Neural crest cell (in vitro differentiated cells): ENCODE measurements around the gene TNF. TPM values are rescaled to one million over a fixed set of nuclear protein-coding genes. Genes with fewer than 3 reads are reported as not detected.
A peak's percentile ranks its signal among the peaks of the same experiment; 100 is the strongest.

Source experiments
- DNase-seq: peaks from one replicate; pipeline ENCODE4 v3.0.0; 2021; ENCODE audit warnings: low read depth, mixed read lengths, low spot score
- H3K27ac Mint-ChIP-seq: one replicate; pipeline ENCODE4 v1.8.0; 2021; ENCODE audit warnings: mild to moderate bottlenecking, mixed read lengths; ENCODE audit not compliant: unreplicated experiment
- H3K27me3 Mint-ChIP-seq: 2 replicates; pipeline ENCODE4 v1.8.0; 2021; ENCODE audit warnings: low read depth, mild to moderate bottlenecking, mixed read lengths
- H3K36me3 Mint-ChIP-seq: 2 replicates; pipeline ENCODE4 v1.8.0; 2021; ENCODE audit warnings: low read depth, mild to moderate bottlenecking, mixed read lengths
- H3K4me1 Mint-ChIP-seq: 2 replicates; pipeline ENCODE4 v1.8.0; 2021; ENCODE audit warnings: mixed read lengths
- H3K4me3 Mint-ChIP-seq: one replicate; pipeline ENCODE4 v1.8.0; 2021; ENCODE audit warnings: mild to moderate bottlenecking, mixed read lengths
- H3K9me3 Mint-ChIP-seq: 2 replicates; pipeline ENCODE4 v1.8.0; 2021; ENCODE audit warnings: mixed read lengths
- CTCF ChIP-seq: fragments of 200-600 bp; sonication (generic); conservative IDR thresholded peaks from 2 replicates; pipeline ENCODE4 v1.5.0; 2021; ENCODE audit warnings: antibody characterized with exemption, mild to moderate bottlenecking
- total RNA-seq: library from RNA; stranded (reverse); gene quantifications from 2 replicates; pipeline ENCODE4 v1.2.1, GENCODE V29; 2021

TNF gene
- total RNA-seq, 1 donor from 2014 or later, result not detected

- Mint-ChIP-seq H3K36me3 (no peaks in the 10 kb centered on the region), H3K27ac (no peak overlapping the region), H3K4me1 (peaks cover 16% of the 10 kb centered on the region), H3K4me3 (peak overlapping the region; percentile 66), H3K9me3 (no peaks in the 10 kb centered on the region), H3K27me3 (peaks cover 15% of the 10 kb centered on the region)
- no peak for DNase-seq
- no peak for TF ChIP-seq CTCF
These were observed 5.0 kb downstream of the TNF start for GRCh38 chr6:31580438-31580740.

GRCh38 chr6:31580807-31581433, 5.6 kb downstream of the TNF start:
- Mint-ChIP-seq H3K36me3 (no peaks in the 10 kb centered on the region), H3K27ac (peak overlapping the region; percentile 39), H3K27me3 (peaks cover 15% of the 10 kb centered on the region), H3K4me3 (peak overlapping the region; percentile 97), H3K9me3 (no peaks in the 10 kb centered on the region), H3K4me1 (peaks cover 16% of the 10 kb centered on the region)
- TF ChIP-seq CTCF, result peak; percentile 100
- DNase-seq, result peak; percentile 91

- H3K4me3 Mint-ChIP-seq, result peak overlapping the region; percentile 97
- no peak for TF ChIP-seq CTCF
- no peaks in the 10 kb centered on the region for H3K36me3 Mint-ChIP-seq
- DNase-seq, result no peak
- H3K4me1 Mint-ChIP-seq, result peaks cover 16% of the 10 kb centered on the region
- H3K9me3 Mint-ChIP-seq, result no peaks in the 10 kb centered on the region
- H3K27ac Mint-ChIP-seq, result peak overlapping the region; percentile 39
- peaks cover 15% of the 10 kb centered on the region for H3K27me3 Mint-ChIP-seq
These were observed 6.3 kb downstream of the TNF start for GRCh38 chr6:31581434-31582229.

GRCh38 chr6:31582230-31582643, 6.9 kb downstream of the TNF start, which contains the start of gene LTB:
Gene LTB (minus strand): TSS chr6:31582424. CDS start chr6:31582417, 7 bp downstream.
- H3K9me3 Mint-ChIP-seq, result no peaks in the 10 kb centered on the region
- no peak for DNase-seq
- H3K4me1 Mint-ChIP-seq, result peaks cover 19% of the 10 kb centered on the region
- TF ChIP-seq CTCF, result no peak
- peak within 1 kb of the TSS; percentile 39 for H3K27ac Mint-ChIP-seq
- peak within 1 kb of the TSS; percentile 97 for H3K4me3 Mint-ChIP-seq
- H3K36me3 Mint-ChIP-seq, result no peaks in the 10 kb centered on the region
- H3K27me3 Mint-ChIP-seq, result peaks cover 15% of the 10 kb centered on the region

GRCh38 chr6:31585491-31585890, 10.1 kb downstream of the TNF start:
- no peaks in the 10 kb centered on the region for H3K9me3 Mint-ChIP-seq
- DNase-seq, result no peak
- peak; percentile 50 for TF ChIP-seq CTCF
- peaks cover 24% of the 10 kb centered on the region for H3K4me1 Mint-ChIP-seq
- H3K27ac Mint-ChIP-seq, result no peak overlapping the region
- no peak overlapping the region for H3K4me3 Mint-ChIP-seq
- no peaks in the 10 kb centered on the region for H3K36me3 Mint-ChIP-seq
- peaks cover 14% of the 10 kb centered on the region for H3K27me3 Mint-ChIP-seq
